PC-3 (cell line): ENCODE data around the gene TBC1D2. TPM values are rescaled to one million over a fixed set of nuclear protein-coding genes. Genes with fewer than 3 reads are reported as not detected.
A peak's percentile ranks its signal among the peaks of the same experiment; 100 is the strongest.

Source experiments
- ATAC-seq: fragments of 200-7000 bp; cut with Tn5 transposase; 2 replicates; pipeline ENCODE4 v1.9.1; 2020; ENCODE audit warnings: mild to moderate bottlenecking, moderate library complexity
- BruUV-seq: library from RNA; stranded (reverse); fragments of 400-500 nt; replicated peaks from 2 replicates; lab custom pipeline; 2021; lab: Mats Ljungman, UMichigan
- CTCF ChIA-PET: fragments of 300-600 bp; sonication (Branson Sonifier 250); formaldehyde crosslinking; loops from one replicate; lab custom pipeline; 2022; ENCODE audit warnings: antibody characterized with exemption; lab: Charles Lee
- POLR2A ChIA-PET: fragments of 300-600 bp; sonication (Branson Sonifier 250); formaldehyde crosslinking; loops from one replicate; lab custom pipeline; 2022; ENCODE audit warnings: antibody characterized with exemption; ENCODE audit not compliant: unreplicated experiment; lab: Charles Lee
- DNase-seq: peaks from one replicate; pipeline ENCODE4 v3.0.0-alpha.2; 2015
- H2AFZ ChIP-seq: fragments of 300-600 bp; sonication (generic); 2 replicates; pipeline ENCODE4 v1.6.0; 2016; ENCODE audit warnings: antibody characterized with exemption, low read length
- H3F3A ChIP-seq: fragments of 300-600 bp; sonication (generic); one replicate; pipeline ENCODE4 v1.6.0; 2017; ENCODE audit warnings: antibody characterized with exemption, low read length, control low read depth, mild to moderate bottlenecking; ENCODE audit not compliant: unreplicated experiment
- H3K27ac ChIP-seq: fragments of 300-600 bp; sonication (generic); 2 replicates; pipeline ENCODE4 v1.5.1; 2016; ENCODE audit warnings: mild to moderate bottlenecking, low read length
- H3K27me3 ChIP-seq: fragments of 300-600 bp; sonication (generic); 2 replicates; pipeline ENCODE4 v1.6.1; 2016; ENCODE audit warnings: low read length, mixed read lengths
- H3K36me3 ChIP-seq: fragments of 300-600 bp; sonication (generic); 2 replicates; pipeline ENCODE4 v1.6.1; 2016; ENCODE audit warnings: low read depth, mixed run types, low read length, mixed read lengths
- H3K4me1 ChIP-seq: fragments of 300-600 bp; sonication (generic); 2 replicates; pipeline ENCODE4 v1.5.1; 2016; ENCODE audit warnings: low read length; ENCODE audit not compliant: insufficient read depth
- H3K4me2 ChIP-seq: fragments of 300-600 bp; sonication (generic); 2 replicates; pipeline ENCODE4 v1.6.0; 2016; ENCODE audit warnings: low read length
- H3K4me3 ChIP-seq: fragments of 300-600 bp; sonication (generic); 2 replicates; pipeline ENCODE4 v1.5.1; 2016; ENCODE audit warnings: mild to moderate bottlenecking, low read length, mixed read lengths
- H3K79me2 ChIP-seq: fragments of 300-600 bp; sonication (generic); 2 replicates; pipeline ENCODE4 v1.6.1; 2017; ENCODE audit warnings: low read length, mixed read lengths
- H3K9ac ChIP-seq: fragments of 300-600 bp; sonication (generic); 2 replicates; pipeline ENCODE4 v1.6.0; 2016; ENCODE audit warnings: mild to moderate bottlenecking, low read length
- H3K9me2 ChIP-seq: fragments of 300-600 bp; sonication (generic); replicated peaks from 2 replicates; pipeline ENCODE4 v1.6.1; 2016; ENCODE audit warnings: mixed run types, low read length, mixed read lengths
- H3K9me3 ChIP-seq: fragments of 300-600 bp; sonication (generic); 2 replicates; pipeline ENCODE4 v1.6.1; 2016; ENCODE audit warnings: low read length, mixed read lengths
- H4K20me1 ChIP-seq: fragments of 300-600 bp; sonication (generic); 2 replicates; pipeline ENCODE4 v1.6.1; 2016; ENCODE audit warnings: low read length, mixed read lengths
- CTCF ChIP-seq: fragments of 300-600 bp; sonication (generic); conservative IDR thresholded peaks from 2 replicates; pipeline ENCODE4 v1.5.1; 2017; ENCODE audit warnings: antibody characterized with exemption, low read depth, mild to moderate bottlenecking, low read length
- EZH2 ChIP-seq: fragments of 300-600 bp; sonication (generic); IDR thresholded peaks from one replicate; pipeline ENCODE4 v1.6.1; 2017; ENCODE audit warnings: antibody characterized with exemption, mild to moderate bottlenecking, low read length; ENCODE audit not compliant: unreplicated experiment
- EZH2phosphoT487 ChIP-seq: fragments of 300-600 bp; sonication (generic); IDR thresholded peaks from 2 replicates; pipeline ENCODE4 v1.6.1; 2018; ENCODE audit warnings: mild to moderate bottlenecking, antibody characterized with exemption, low read length, borderline replicate concordance
- intact Hi-C: fragments of 100-400 bp; cut with micrococcal nuclease; formaldehyde crosslinking; loops from 2 replicates; pipeline ENCODE4 v1.9.0; 2023
- total RNA-seq: library from RNA; depleted of rRNA; stranded (reverse); fragments of >200 nt; gene quantifications from 2 replicates; pipeline ENCODE4 v1.2.3, GENCODE V29; 2014

The TBC1D2 gene
- total RNA-seq, 1 experiment from 2014 or later: 7.4 TPM

- POLR2A ChIA-PET: no interaction called here
- CTCF ChIA-PET: no interaction called here
- intact Hi-C loops: no loop called here
Measured at GRCh38 chr9:98254228-98255060, 1.0 kb downstream of the TBC1D2 start.

GRCh38 chr9:98253565-98253964 lies 1.9 kb downstream of the TBC1D2 start:
- BruUV-seq: no TSS peak
- H3F3A ChIP-seq: no peaks in the 10 kb centered on the region
- no peaks in the 10 kb centered on the region for H3K9me2 ChIP-seq
- no peaks in the 10 kb centered on the region for H3K27me3 ChIP-seq
- intact Hi-C loops: no loop called here
- H3K4me3 ChIP-seq: peak overlapping the region; percentile 100; the same call in 1 of the 2 replicates
- H3K79me2 ChIP-seq: peaks cover 34% of the 10 kb centered on the region
- no peak overlapping the region for H3K27ac ChIP-seq
- ChIA-PET POLR2A (no interaction called here), CTCF (no interaction called here)
- no peaks in the 10 kb centered on the region for H3K9me3 ChIP-seq
- H3K36me3 ChIP-seq: no peaks in the 10 kb centered on the region
- H4K20me1 ChIP-seq: no peaks in the 10 kb centered on the region
- H2AFZ ChIP-seq: no peak overlapping the region
- DNase-seq (peak; percentile 19), ATAC-seq (no peak)
- no peak for TF ChIP-seq EZH2phosphoT487
- H3K9ac ChIP-seq: no peak overlapping the region
- peak overlapping the region; percentile 99; the same call in 1 of the 2 replicates for H3K4me2 ChIP-seq
- H3K4me1 ChIP-seq: peaks cover 65% of the 10 kb centered on the region

More at GRCh38 chr9:98254228-98255060, 1.0 kb downstream of the TBC1D2 start:
- H3K9ac ChIP-seq: peak overlapping the region; percentile 84
- H2AFZ ChIP-seq: peak overlapping the region; percentile 99
- peaks cover 56% of the 10 kb centered on the region for H3K4me1 ChIP-seq
- no TSS peak for BruUV-seq
- no peaks in the 10 kb centered on the region for H3K9me3 ChIP-seq
- peaks cover 34% of the 10 kb centered on the region for H3K79me2 ChIP-seq
- peak overlapping the region; percentile 99 for H3K4me2 ChIP-seq
- no peaks in the 10 kb centered on the region for H4K20me1 ChIP-seq
- TF ChIP-seq EZH2phosphoT487 (no peak), EZH2 (no peak), CTCF (no peak)
- peak overlapping the region; percentile 100 for H3K4me3 ChIP-seq
- no peaks in the 10 kb centered on the region for H3K36me3 ChIP-seq
- H3K27me3 ChIP-seq: no peaks in the 10 kb centered on the region
- no peaks in the 10 kb centered on the region for H3K9me2 ChIP-seq
- H3K27ac ChIP-seq: no peak overlapping the region
- H3F3A ChIP-seq: no peaks in the 10 kb centered on the region
- no peak for DNase-seq
- ATAC-seq: no peak

GRCh38 chr9:98251551-98251950 lies 3.9 kb downstream of the TBC1D2 start:
- peak; percentile 39 for ATAC-seq
- DNase-seq: peak; percentile 80
- Histone ChIP-seq H3K9me3 (no peaks in the 10 kb centered on the region), H3K9me2 (no peaks in the 10 kb centered on the region), H3K36me3 (no peaks in the 10 kb centered on the region), H3K79me2 (peaks cover 34% of the 10 kb centered on the region), H3K4me3 (no peak overlapping the region), H3K27ac (peak overlapping the region; percentile 80), H3K4me1 (peaks cover 63% of the 10 kb centered on the region), H3F3A (no peaks in the 10 kb centered on the region), H3K4me2 (peak overlapping the region; percentile 26; the same call in 1 of the 2 replicates), H3K9ac (no peak overlapping the region), H4K20me1 (no peaks in the 10 kb centered on the region), H2AFZ (no peak overlapping the region), H3K27me3 (no peaks in the 10 kb centered on the region)
- no TSS peak for BruUV-seq
- ChIA-PET POLR2A (no interaction called here), CTCF (no interaction called here)
- TF ChIP-seq CTCF (no peak), EZH2 (no peak), EZH2phosphoT487 (no peak)
- intact Hi-C loops: no loop called here
